Activated CD4-positive, alpha-beta T cell treated with anti-CD3 and anti-CD28 coated beads, Interleukin-2, amount 50 U/mL, for 16 hours (primary cell): Measurements from ENCODE around the gene GAP43.

ENCODE experiments used
- DNase-seq: peaks from one replicate; pipeline ENCODE4 v3.0.0-alpha.2; 2020

GAP43 gene

GRCh38 chr3:115623044-115623868, at the start of gene GAP43:
Gene GAP43, plus strand, starts transcription at chr3:115623510. Its CDS starts 180 bp downstream, at chr3:115623690.
- DNase-seq: peak; percentile 18

- DNase-seq: no peak
Observed at GRCh38 chr3:115576325-115576875, 46.9 kb upstream of the GAP43 start.

- no peak for DNase-seq
Observed at GRCh38 chr3:115577000-115577399, 46.3 kb upstream of the GAP43 start.

- no peak for DNase-seq
Observed at GRCh38 chr3:115578331-115578730, 45.0 kb upstream of the GAP43 start.

- no peak for DNase-seq
Observed at GRCh38 chr3:115580566-115580965, 42.7 kb upstream of the GAP43 start.

GRCh38 chr3:115581362-115582135, 41.8 kb upstream of the GAP43 start:
- DNase-seq: peak; percentile 2

- no peak for DNase-seq
Observed at GRCh38 chr3:115588201-115589115, 34.9 kb upstream of the GAP43 start.

- no peak for DNase-seq
Observed at GRCh38 chr3:115590873-115591272, 32.4 kb upstream of the GAP43 start.

- DNase-seq: no peak
Observed at GRCh38 chr3:115595611-115596275, 27.6 kb upstream of the GAP43 start.

GRCh38 chr3:115598216-115598615, 25.1 kb upstream of the GAP43 start:
- DNase-seq: no peak

GRCh38 chr3:115602194-115602593, 21.1 kb upstream of the GAP43 start:
- DNase-seq: no peak

GRCh38 chr3:115611630-115612029, 11.7 kb upstream of the GAP43 start:
- no peak for DNase-seq

- DNase-seq: no peak
Observed at GRCh38 chr3:115615001-115615814, 8.1 kb upstream of the GAP43 start.

GRCh38 chr3:115616461-115616860, 6.8 kb upstream of the GAP43 start:
- peak; percentile 79 for DNase-seq

GRCh38 chr3:115617591-115617990, 5.7 kb upstream of the GAP43 start:
- peak; percentile 58 for DNase-seq

- DNase-seq: no peak
Observed at GRCh38 chr3:115624029-115624741, 875 bp downstream of the GAP43 start.

GRCh38 chr3:115624901-115625300, 1.6 kb downstream of the GAP43 start:
- no peak for DNase-seq

- DNase-seq: no peak
Observed at GRCh38 chr3:115626006-115626409, 2.7 kb downstream of the GAP43 start.

- DNase-seq: no peak
Observed at GRCh38 chr3:115626721-115627120, 3.4 kb downstream of the GAP43 start.
